Measurements from ENCODE around the gene ADCY5. TPM values are rescaled to one million over a fixed set of nuclear protein-coding genes. Genes with fewer than 3 reads are reported as not detected.
A peak's percentile ranks its signal among the peaks of the same experiment; 100 is the strongest.

Gene ADCY5
- total RNA-seq, 1 donor from 2014 or later = not detected

GRCh38 chr3:123419850-123420297 lies 29.0 kb downstream of the ADCY5 start:
- TF ChIP-seq CTCF (IDR thresholded peaks at IDR 0.05; ENCODE audit: insufficient read depth, low read length, severe bottlenecking) = no peak
- Histone ChIP-seq H3K4me3 (ENCODE audit: low read depth, low read length) (no peak overlapping the region), H3K27me3 (ENCODE audit: control insufficient read depth, insufficient read depth, low read length) (peaks cover 8% of the 10 kb centered on the region), H3K36me3 (ENCODE audit: control insufficient read depth, insufficient read depth, low read length) (no peaks in the 10 kb centered on the region)
- DNase-seq (ENCODE audit: low read depth) (no peak), FAIRE-seq (no peak)

- FAIRE-seq (peak; percentile 80), DNase-seq (ENCODE audit: low read depth) (no peak)
- Histone ChIP-seq H3K27me3 (ENCODE audit: control insufficient read depth, insufficient read depth, low read length) (peaks cover 6% of the 10 kb centered on the region), H3K36me3 (ENCODE audit: control insufficient read depth, insufficient read depth, low read length) (no peaks in the 10 kb centered on the region), H3K4me3 (ENCODE audit: low read depth, low read length) (no peak overlapping the region)
- no peak for TF ChIP-seq CTCF (IDR thresholded peaks at IDR 0.05; ENCODE audit: insufficient read depth, low read length, severe bottlenecking)
Observed at GRCh38 chr3:123419181-123419849, 29.6 kb downstream of the ADCY5 start.

GRCh38 chr3:123416647-123417046 lies 32.2 kb downstream of the ADCY5 start:
- DNase-seq (ENCODE audit: low read depth) (no peak), FAIRE-seq (no peak)
- no peak overlapping the region for H3K4me3 ChIP-seq (ENCODE audit: low read depth, low read length)
- H3K27me3 ChIP-seq (ENCODE audit: control insufficient read depth, insufficient read depth, low read length) = peaks cover 3% of the 10 kb centered on the region
- no peak for TF ChIP-seq CTCF (IDR thresholded peaks at IDR 0.05; ENCODE audit: insufficient read depth, low read length, severe bottlenecking)
- no peaks in the 10 kb centered on the region for H3K36me3 ChIP-seq (ENCODE audit: control insufficient read depth, insufficient read depth, low read length)

GRCh38 chr3:123416173-123416572 lies 32.7 kb downstream of the ADCY5 start:
- FAIRE-seq (no peak), DNase-seq (ENCODE audit: low read depth) (no peak)
- Histone ChIP-seq H3K36me3 (ENCODE audit: control insufficient read depth, insufficient read depth, low read length) (no peaks in the 10 kb centered on the region), H3K4me3 (ENCODE audit: low read depth, low read length) (no peak overlapping the region), H3K27me3 (ENCODE audit: control insufficient read depth, insufficient read depth, low read length) (peaks cover 3% of the 10 kb centered on the region)
- no peak for TF ChIP-seq CTCF (IDR thresholded peaks at IDR 0.05; ENCODE audit: insufficient read depth, low read length, severe bottlenecking)

- no peak for DNase-seq (ENCODE audit: low read depth)
- Histone ChIP-seq H3K4me3 (ENCODE audit: low read depth, low read length) (no peak overlapping the region), H3K27me3 (ENCODE audit: control insufficient read depth, insufficient read depth, low read length) (peaks cover 3% of the 10 kb centered on the region), H3K36me3 (ENCODE audit: control insufficient read depth, insufficient read depth, low read length) (no peaks in the 10 kb centered on the region)
- no peak for TF ChIP-seq CTCF (IDR thresholded peaks at IDR 0.05; ENCODE audit: insufficient read depth, low read length, severe bottlenecking)
- no peak for FAIRE-seq
Observed at GRCh38 chr3:123414973-123415775, 33.7 kb downstream of the ADCY5 start.

Measured in bronchial epithelial cell (primary cell).